NOMO-1 treated with dmso at 0.1 percent for 144 hours (cell line): ENCODE measurements around the gene CCDC124.

ENCODE experiments used
- DNase-seq: peaks from one replicate; lab custom pipeline; 2025; ENCODE audit not compliant: unreplicated experiment; lab: John Stamatoyannopoulos, UW

Gene CCDC124

DNA sequence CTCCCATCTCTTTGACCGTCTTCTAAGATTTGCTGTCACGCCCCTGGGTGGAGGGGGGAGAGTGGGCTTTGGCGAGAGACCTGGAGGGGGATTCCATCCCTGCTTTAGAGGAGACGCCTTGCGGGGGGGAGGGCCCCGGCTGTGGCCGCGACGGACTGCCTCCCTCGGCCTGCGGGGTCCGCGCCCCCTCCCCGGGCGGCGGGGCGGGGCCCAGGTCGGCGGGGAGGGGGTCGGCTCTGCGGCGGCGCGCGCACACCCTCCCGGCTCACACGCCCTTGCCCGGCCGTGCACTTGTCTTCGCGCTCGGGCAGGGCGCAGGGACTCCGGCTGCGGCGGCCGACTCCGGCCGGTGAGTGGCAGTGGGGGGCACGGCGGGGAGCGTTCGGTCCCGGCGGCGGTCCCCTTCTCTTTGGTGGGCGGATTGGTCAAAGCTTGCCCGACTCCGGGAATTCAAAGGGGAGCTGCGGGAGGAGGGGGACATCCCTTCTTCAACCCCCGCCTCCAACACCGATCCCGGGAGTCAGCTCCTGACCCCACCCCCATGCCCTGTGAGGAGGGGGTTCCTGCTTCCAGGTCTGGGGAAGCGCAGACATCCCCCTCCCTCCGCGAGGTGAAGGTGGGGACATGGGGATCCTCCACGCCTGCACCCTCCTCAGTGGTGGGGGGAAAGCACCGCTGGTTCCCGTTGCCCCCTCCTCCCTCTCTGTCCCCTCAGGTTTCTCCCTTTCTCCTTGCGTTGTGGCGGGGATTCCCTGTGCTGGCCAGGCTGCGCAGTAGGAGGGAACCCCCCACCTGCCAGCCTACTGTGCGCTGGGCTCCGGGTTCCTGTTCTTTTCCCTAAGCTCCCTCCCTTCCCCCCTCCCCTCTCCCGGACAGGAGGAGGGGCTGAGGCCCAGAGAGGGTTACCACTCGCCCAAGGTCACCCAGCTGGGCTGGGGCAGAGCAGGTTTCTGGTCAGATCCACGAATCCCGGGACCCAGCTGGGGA is 19.5 kb downstream of the CCDC124 start:
- no peak for DNase-seq

DNA sequence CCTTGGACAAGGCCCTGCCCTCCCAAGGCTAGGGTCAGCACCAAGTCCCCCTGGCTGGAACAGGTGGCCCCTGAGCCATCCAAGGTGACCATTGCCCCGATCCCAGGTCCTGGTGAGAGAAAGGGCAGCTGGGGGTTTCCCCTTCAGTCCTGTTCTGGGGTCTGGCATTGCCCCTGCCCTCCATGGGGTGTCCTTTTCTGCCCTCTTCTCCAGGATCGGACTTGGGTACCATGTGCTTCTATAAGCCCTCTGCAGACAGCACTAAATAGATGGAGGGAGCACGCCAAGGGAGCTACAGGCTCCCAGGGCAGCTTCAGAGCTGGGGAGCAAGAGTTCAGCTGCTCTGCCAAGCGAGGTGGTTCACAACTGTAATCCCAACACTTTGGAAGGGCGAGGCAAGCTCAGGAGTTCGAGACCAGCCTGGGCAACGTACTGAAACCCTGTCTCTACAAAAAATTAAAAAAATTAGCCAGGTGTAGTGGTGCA is 20.5 kb downstream of the CCDC124 start:
- no peak for DNase-seq

DNA sequence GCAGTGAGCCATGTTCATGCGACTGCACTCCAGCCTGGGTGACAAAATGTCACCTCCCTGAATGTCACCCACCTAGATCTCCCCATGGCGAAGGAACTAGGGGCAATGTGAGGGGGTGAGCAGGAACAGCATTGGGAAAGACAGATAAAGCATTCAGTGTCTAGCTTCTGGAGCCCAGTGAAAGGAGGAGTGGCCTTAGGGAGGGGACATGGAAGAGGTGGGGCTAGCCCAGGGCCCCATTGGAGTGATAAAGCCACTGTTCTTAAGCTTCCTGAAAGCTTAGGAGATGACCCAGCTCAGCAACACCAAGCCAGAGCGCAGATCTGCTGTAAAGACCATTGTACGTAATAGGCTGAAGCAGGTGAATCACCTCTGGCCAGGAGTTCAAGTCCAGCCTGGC is 21.1 kb downstream of the CCDC124 start:
- no peak for DNase-seq

DNA sequence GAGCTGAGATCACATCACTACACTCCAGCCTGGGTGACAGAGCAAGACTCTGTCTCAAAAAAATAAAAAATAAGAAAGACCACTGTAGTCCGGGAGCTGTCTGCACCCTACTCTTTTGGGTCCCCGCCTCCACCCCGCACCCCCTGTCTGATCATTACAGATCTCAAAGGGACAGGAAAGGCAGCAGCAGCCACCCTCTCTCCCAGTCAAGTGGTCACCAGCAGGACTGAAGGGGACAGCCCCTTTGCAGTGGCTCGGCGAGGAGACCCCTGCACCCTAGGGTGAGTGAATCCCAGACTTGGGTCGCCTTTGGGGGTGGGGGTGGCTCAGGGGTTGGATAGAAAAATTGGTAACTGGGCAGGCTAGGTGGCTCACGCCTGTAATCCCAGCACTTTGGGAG is 21.6 kb downstream of the CCDC124 start:
- DNase-seq = no peak

DNA sequence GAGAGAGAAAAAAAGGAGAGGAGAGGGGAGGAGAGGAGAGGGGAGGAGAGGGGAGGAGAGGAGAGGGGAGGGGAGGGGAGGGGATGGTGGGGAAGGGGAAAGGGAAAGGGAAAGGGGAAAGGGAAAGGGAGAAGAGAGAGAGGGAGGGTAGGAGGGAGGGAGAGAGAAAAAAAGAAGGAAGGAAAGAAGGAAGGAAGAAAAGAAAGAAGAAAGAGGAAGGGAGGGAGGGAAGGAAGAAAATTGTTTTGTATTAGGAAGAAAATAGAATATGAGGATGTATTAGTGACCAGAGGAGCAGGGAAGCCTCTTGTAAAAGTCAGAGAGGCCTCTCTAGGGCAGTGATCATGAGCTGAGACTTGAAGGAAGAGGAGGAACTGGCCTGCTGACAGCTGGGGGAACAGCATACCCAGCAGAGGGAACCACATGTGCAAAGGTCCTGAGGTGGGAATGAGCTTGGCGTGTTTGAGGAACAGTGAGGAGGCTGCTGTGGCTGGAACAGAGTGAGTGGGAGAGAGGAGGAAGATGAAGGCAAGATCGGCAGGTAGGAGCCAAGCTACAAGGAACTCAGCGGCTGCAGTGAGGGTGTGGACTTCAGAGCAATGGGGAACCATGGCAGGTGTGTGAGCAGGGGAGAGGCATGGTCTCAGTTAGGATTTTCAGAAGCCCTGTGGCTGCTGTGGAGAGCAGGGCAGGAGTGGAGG is 24.5 kb downstream of the CCDC124 start:
- DNase-seq = no peak

DNA sequence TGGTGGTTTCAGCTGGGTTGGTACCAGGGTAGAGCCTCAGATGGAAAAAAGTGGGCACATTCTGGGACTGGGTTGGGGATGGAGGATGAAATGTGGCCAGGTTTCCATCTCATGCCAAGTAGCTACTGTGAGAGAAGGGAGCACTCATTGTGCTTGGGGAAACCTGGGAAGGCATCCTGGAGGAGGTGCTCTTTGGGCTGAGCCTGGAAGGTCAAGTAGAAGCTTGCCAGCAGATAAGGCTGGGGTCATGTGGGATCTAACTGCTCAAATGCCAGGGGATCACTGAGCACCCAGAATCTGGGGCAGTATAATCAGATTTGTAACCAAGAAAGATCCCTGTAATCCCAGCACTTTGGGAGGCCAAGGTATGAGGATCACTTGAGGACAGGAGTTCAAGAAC is 25.1 kb downstream of the CCDC124 start:
- no peak for DNase-seq

DNA sequence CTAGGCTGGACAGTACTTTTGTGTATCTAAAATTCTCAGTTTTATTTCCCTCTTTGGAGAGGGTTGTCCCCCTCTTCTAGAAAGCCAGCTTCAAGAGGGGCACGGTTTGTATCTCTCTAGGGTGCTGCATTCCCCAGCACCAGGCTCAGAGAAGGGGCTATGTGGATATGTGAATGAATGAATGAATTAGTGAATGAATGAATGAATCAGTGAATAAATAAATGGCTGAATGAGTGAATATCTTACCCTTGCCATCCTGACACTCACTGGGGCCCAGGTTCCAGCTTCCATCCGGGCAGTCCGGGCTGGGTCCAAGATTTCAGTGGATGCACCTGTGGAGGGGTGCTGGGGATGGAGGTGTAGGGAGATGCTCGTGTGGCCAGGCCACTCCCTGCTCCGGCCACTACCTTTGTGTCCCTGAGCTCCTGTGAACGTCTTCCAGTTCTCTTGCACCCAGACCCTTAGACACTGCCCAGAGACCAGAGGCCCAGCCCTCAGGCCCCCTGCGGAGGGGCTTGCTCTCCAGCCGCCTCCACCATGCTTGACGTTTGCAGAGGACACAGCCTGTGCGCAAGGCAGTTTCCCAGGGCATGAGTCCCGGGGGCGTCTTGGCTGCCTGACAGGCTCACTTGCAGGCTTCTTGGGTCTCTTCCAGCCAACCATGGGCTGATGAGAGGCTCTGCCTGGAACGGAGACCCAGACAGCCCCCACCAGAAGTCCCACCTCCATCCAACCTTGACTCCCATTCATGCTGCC is 31.3 kb downstream of the CCDC124 start:
- no peak for DNase-seq

DNA sequence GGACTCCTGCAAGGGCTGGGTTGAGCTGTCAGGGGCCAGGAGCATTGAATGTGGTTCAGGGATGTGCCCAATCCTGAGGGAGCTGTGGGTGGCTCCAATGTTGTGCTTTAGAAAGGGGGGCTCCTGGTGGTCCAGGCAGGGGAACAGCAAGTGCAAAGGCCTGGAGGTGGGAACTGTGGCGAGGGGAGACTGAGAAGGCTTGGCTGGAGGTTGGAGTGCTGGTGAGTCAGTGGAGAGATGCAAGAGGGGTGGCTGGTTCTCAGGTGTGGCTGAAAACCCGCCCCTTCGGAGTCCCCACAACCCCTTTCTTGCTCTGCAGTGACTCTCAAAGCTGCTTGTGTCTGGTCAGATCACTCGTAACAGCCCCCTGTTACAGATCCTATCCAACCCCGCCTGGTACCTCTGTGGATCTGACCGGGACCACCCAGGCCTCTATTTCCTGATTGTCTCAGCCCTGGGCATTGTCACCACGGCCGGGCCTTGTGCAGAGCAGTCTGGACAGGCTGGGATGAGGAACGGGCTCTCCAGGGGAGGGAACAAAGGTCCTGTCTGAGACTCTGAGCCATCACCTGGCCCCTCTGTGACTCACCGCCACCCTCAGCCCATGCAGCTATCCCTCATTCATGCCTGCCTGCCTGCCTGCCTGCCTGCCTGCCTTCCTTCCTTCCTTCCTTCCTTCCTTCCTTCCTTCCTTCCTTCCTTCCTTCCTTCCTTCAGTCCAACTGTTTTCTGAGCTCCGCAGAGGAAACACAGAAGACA is 32.7 kb downstream of the CCDC124 start:
- no peak for DNase-seq

DNA sequence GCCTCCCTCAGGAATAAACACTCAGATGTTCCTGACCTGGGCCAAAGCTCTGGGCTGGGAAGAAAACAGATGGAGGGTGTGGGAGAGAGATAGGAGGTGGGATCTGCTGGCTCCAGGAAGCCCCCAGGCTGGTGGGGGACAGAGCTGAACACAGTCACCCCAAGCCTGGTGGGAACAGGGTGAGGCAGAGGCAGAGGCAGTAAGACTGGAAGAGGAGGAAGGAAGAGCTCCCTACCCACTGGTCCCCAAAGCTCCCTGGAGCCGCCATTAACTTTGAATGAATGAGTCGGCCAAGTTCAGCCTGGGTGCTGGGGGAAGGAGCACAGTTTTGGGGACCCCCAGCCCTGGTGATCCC is 33.3 kb downstream of the CCDC124 start:
- DNase-seq = no peak

DNA sequence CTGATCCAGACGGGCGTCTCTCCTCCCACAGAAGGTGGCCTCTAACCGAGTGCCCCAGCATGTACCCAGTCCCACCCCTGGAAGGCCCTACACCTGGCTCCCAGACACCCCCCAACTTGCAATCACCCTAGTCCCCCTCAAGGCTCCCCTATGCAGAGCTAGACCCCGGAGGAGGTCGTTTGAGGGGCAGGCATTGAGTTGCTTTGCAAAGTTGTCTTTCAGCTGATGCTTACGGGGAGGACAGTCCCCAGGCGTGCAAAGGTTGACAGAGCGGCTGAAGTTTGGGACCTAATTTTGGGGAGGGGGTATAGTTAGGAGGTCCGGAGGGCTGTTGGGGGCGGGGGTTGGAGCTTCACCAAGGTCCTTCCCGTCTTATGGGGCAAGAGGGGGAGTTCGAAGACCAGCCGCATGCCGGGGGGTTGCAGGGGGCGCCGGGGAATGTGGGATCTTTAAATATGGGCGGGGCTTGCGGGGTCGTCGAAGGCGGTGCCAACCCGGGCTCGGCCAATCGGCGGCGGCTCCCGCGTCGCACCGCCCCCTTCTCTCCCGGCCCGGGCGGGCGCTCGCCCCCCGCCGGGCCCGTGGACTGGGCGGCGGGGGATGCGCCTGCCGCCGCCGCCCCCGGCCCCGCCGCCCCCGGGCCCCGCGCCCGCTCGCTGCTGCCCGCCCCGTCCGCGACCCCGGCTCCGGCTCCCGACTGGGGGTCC is 33.9 kb downstream of the CCDC124 start, which contains the start of gene KCNN1:
TSS of gene KCNN1 (plus strand) at position 558 of the 707 bp plus-strand sequence. CDS start 6,782 bp downstream, outside the sequence.
- no peak for DNase-seq

DNA sequence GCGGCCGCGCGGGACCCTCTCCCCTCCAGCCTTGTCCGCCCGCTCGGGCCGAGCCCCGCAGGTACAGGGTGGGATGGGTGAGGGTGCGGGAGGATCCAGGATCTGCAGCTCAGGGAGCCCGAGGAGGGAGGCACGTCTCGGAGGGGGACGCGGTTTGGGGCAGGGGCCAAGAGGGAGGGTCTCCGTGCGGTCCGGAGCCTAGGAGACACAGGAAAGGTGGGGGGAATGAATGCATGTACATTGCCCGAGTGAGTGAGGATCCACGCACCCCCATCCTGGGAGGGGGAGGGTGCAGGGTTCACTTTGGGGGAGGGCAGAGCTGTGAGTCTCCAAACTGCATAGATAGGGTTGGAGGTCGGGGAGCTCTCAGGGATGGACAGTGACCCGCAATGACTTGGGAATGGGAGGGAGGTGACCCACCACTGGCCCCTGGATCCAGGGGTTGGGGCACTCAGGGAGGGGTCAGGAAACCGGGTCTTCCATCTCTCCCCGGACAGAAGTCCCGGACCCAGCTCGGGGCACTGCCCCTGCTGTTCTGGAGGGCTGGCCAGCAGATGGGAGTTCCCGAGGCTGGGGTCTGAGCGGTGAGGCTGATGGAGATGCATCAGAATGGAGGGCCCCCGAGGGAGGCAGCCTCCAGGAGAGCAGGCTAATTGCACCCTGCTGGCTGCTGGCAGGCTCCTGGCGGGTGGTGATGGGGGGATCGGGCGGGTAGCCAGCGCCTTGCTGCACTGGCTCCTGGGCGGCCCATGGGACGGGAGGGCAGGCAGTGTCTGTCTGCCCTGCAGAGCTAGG is 34.6 kb downstream of the CCDC124 start:
- no peak for DNase-seq

DNA sequence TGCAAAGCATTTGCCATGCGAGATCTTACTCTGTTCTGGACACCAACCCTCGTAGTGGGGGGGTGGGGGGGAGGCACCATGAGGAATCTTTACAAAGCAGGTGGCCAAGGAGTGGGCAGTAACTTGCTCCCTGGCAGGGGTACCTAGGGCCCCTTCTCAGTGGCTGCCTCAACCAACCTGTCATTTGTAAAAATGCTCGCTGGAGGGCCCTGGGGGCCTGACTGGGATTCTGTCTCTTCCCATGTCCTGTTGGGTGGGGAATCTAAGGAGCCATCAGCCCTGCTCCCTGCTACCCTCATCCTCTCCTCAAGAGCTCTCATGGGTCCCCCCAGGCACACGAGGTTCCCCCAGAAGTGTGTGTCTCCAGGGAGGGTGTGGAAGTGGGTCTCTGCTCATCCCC is 35.5 kb downstream of the CCDC124 start:
- no peak for DNase-seq

DNA sequence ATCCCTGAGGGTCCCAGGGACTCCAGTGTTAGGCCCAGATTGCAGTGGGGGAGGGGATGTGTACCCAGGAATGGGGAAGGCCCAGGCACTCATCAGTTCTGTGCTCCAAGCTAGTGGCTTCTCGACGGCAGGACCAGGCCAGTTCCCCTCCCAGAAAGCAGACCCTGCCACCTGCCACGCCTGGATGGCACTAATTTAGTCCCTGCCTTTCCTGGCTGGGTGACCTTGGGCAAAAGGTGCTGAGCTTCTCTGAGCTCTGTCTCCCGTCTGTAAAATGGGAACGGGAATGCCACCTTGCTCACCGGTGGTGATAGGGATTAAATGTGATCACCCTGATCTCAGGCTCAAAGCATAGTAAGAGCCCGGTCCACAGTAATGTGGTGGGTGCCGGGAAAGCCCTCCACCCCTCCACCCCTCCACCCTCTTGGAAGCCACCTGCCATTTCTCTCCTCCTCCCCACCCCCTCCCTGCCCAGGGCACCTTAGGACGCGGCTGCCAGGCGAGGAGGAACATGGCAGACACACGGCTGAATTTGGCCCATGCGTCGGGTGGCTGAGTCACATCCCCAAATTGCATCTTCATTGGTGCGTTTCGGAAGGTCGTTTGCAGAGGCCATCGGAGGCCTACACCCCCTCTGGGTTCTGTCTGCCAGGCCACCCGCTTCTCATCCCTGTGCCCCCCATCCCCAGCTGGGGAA is 36.4 kb downstream of the CCDC124 start:
- DNase-seq = no peak

DNA sequence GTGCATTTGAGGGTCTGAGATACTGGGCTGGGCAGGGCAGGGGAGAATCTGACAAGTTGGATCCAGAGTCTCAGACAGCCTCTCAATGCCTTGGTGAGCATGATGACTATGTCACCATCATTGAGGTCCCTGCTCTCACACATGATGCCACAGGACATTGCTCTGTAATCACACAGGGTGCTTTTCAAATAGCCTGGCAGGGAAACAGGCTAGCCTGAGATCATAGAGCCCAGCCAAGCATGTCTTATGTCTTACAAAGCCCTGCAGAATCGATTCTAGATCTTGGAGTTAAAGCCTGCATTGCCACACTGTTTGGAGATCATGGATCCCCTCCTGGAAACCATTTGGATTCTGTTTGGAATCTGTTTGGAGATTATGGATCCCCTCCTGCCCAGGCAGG is 39.4 kb downstream of the CCDC124 start:
- no peak for DNase-seq

DNA sequence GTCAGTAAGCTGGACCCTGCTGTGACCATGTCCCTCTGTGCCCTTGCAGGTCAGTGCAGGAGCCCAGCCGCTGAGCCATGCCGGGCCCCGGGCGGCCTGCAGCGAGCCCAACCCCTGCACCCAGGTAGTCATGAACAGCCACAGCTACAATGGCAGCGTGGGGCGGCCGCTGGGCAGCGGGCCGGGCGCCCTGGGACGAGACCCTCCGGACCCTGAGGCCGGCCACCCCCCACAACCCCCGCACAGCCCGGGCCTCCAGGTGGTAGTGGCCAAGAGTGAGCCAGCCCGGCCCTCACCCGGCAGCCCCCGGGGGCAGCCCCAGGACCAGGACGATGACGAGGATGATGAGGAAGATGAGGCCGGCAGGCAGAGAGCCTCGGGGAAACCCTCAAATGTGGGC is 40.9 kb downstream of the CCDC124 start:
- DNase-seq = no peak

DNA sequence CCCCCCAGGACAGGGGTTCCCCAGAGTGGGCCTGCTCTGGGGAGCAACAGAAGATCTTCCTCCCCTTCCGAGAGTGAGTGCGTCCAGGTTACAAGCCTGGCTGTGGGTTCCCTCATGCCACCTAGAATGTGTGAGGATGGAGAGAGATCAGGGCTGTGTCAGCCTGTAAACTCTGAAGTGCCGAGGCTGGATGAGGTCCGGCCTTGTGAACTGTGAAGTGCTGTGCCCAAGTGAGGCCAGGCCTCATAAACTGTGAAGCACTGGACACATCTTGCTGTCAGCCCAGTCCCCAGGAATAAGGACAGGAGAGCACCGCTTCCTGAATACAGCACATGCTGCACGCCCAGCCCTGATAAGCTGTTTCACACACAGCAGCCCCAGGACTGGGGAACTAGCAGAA is 41.7 kb downstream of the CCDC124 start:
- no peak for DNase-seq

DNA sequence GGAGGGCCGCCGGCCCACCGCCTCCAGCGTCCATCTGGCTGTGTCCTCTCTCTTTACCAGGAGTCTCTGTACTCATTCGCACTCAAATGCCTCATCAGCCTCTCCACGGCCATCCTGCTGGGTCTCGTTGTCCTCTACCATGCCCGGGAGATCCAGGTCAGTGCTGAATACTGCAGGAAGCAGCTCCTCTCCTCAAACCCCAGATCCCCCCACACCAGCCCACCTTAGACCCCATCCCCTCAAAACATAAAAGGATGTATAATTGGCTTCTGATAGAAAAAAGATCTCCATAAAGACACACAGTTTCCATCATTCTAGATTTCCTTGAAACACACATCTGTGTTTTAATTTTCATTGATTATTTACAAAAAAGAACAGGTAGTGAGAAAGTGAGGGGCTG is 42.2 kb downstream of the CCDC124 start:
- no peak for DNase-seq

DNA sequence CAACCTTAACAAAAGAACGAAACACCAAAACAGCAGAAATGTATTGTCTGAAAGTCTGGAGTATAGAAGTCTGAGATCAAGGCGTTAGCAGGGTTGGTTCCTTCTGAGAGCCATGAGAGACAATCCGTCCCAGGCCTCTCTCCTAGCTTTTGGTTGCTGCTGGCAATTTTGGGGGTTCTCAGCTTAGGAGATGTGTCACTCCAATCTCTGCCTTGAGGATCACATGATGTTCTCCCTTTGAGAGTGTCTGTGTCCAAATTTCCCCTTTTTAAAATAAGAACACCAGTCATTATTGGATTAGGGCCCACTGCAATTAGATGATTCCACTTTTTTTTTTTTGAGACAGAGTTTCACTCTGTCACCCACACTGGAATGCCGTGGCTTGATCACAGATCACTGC is 44.2 kb downstream of the CCDC124 start:
- no peak for DNase-seq

DNA sequence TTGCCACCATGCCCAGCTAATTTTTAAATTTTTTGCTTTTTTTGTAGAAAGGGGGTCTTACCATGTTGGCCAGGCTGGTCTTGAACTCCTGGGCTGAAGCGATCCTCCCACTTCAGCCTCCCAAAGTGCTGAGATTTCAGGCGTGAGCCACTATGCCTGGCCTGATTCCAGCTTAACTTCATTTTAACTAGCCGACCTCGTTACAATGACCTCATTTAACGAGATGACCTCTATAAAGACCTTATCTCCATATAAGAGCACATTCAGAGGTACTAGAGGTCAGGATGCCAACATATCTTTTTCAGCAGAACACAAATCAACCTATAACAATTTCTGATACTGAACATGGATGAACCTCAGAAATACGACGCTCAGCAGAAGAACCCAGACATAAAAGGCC is 44.7 kb downstream of the CCDC124 start:
- DNase-seq = no peak
